C4-2B (cell line): ENCODE results near the gene KATNAL2.

Experiments used
- H3K27ac ChIP-seq: fragments of 450-650 bp; 2 replicates; pipeline ENCODE4 v1.5.1; 2017
- ZFX ChIP-seq: fragments of 450-650 bp; IDR thresholded peaks from 2 replicates; pipeline ENCODE4 v1.6.1; 2017
- TF ChIP-seq, protein P1 (sequence below): fragments of 450-650 bp; conservative IDR thresholded peaks from 2 replicates; pipeline ENCODE4 v1.5.1; 2017; ENCODE audit warnings: mild to moderate bottlenecking

Gene KATNAL2

DNA sequence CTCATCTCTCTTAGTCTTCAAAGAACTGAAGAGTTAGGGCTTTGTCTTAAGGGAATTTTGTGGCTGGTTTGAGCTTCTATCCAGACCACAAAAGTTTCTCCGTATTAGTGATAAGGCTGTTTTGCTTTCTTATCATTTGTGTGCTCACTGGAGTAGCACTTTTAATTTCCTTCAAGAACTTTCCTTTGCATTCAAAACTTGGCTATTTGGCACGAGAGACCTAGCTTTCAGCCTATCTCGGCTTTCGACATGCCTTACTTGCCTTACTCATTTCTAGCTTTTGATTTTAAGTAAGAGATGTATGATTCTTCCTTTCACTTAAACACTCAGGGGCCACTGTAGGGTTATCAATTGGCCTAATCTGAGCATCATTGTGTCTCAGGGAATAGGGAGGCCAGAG, 203.0 kb downstream of the KATNAL2 start:
- H3K27ac ChIP-seq = no peak overlapping the region
- TF ChIP-seq, protein P1, sequence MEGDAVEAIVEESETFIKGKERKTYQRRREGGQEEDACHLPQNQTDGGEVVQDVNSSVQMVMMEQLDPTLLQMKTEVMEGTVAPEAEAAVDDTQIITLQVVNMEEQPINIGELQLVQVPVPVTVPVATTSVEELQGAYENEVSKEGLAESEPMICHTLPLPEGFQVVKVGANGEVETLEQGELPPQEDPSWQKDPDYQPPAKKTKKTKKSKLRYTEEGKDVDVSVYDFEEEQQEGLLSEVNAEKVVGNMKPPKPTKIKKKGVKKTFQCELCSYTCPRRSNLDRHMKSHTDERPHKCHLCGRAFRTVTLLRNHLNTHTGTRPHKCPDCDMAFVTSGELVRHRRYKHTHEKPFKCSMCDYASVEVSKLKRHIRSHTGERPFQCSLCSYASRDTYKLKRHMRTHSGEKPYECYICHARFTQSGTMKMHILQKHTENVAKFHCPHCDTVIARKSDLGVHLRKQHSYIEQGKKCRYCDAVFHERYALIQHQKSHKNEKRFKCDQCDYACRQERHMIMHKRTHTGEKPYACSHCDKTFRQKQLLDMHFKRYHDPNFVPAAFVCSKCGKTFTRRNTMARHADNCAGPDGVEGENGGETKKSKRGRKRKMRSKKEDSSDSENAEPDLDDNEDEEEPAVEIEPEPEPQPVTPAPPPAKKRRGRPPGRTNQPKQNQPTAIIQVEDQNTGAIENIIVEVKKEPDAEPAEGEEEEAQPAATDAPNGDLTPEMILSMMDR = no peak
- no peak for TF ChIP-seq ZFX

- TF ChIP-seq, protein P1 = no peak
- no peak for TF ChIP-seq ZFX
These were observed 203.7 kb downstream of the KATNAL2 start for GRCh38 chr18:47121146-47121545.

DNA sequence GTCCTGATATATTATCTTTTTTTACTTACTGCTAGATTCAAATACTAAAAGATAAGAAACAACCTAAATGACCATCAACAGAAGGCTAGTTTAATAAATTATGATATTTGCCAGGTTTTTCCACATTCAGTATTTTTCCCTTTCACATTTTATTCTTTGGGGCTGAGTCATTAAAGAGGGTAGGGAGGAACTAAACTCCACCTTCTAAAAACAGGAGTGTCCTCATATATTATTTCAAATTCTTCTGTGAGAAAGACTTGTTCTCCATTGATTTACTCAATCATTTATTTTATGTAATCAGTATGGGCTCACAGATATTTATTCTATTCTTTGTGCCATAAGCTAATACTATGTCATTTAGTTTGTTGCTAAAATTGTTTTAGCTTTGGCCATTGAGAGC, 223.9 kb downstream of the KATNAL2 start:
- TF ChIP-seq, protein P1 = no peak
- no peak for TF ChIP-seq ZFX
- no peak overlapping the region for H3K27ac ChIP-seq

More at GRCh38 chr18:47121146-47121545, 203.7 kb downstream of the KATNAL2 start:
- H3K27ac ChIP-seq = no peak overlapping the region

- TF ChIP-seq, protein P1 = no peak
- TF ChIP-seq ZFX = no peak
- no peak overlapping the region for H3K27ac ChIP-seq
These were observed 225.8 kb downstream of the KATNAL2 start for GRCh38 chr18:47143153-47143552.

DNA sequence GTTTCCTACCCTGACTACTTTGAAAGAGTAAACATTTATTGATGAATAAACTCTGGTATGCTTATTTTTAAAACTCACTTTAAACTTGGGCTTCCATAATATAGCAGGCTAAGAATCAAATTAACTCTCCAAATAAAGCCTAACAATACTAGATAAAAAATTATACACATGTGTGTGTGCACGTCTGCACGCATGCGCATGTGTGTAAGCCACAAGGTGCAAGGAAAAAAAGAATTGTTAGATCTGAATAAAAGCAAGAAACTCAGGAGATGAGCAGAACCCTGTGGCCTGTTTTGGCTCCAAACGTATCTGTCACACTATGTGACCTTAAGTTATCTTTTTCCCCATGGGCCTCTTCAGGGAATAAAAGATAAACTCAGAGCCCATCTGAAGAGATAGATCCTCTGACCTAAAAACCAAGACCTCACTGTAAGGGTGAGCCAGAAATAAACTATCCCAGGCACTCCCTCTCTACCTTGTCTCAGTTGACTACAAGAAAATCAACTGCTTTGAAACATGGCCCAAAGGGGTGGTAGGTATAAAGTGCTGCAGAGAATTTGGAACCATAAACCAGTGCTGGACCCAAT, 226.6 kb downstream of the KATNAL2 start:
- TF ChIP-seq, protein P1 = no peak

GRCh38 chr18:47146206-47146605, 228.8 kb downstream of the KATNAL2 start:
- TF ChIP-seq ZFX = no peak
- TF ChIP-seq, protein P1 = no peak
- H3K27ac ChIP-seq = no peak overlapping the region

More for the DNA sequence above, 226.6 kb downstream of the KATNAL2 start:
- H3K27ac ChIP-seq = no peak overlapping the region

- TF ChIP-seq, protein P1 = no peak
- TF ChIP-seq ZFX = no peak
- H3K27ac ChIP-seq = peak overlapping the region; percentile 94
These were observed 232.1 kb downstream of the KATNAL2 start for GRCh38 chr18:47149457-47150028.
